ENCODE results near the gene PHACTR2. TPM values are rescaled to one million over a fixed set of nuclear protein-coding genes. Genes with fewer than 3 reads are reported as not detected.

PHACTR2 gene
- total and polyA plus RNA-seq, 4 donors: 4.0 to 23.8 (median 15.0) TPM

DNA sequence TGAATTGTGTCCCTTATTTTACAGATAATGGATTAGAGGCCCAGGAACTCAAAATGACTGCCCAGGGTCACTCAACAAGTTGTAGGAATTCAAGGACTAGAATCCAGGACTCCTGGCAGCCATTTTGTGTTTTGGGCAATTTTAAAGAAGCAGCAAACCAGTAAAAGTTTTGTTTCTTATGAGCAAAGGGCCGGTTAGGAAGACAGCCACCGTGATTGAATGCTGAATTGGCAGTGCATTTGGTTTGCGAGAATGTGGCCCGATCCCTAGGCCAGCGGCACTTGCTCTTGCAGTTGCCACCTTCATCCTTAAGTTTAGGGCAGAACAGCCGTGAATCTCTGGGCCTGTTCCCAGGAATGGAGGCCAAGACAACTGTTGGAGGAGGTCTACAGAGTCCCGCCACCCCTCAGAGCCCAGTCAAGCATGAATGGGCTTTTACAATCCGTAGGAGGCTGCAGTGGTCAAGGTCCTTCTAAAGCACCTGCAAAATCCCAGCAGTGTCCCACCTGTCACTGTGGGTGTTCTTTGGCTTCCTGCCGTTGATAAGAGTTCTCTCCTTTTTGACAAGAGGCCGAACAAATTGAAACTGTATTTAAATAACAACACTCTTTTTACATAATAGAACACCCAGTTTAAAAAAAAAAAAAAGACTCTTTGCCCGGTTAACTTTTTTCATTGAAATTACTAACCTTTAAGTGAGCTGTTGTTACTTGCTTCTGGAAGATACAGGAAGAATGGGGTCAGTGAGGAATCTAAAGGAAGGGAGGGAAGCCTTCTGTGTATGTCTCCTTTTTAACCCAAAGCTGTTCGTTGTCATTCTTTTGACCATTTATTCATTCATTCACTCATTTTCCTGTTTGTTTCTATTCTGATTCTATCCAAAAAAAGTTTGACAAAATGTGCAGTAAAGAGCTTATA is 68.7 kb downstream of the PHACTR2 start:
- no peak for DNase-seq (ENCODE audit: low spot score)
- 84% methylated on average over 12 of the region's 12 CpGs for WGBS
- Histone ChIP-seq H3K9me3 (ENCODE audit: control insufficient read depth in 4 of 4, low read length in 3 of 4) (no peaks in the 10 kb centered on the region), H3K36me3 (ENCODE audit: control insufficient read depth in 4 of 4, insufficient read depth in 3 of 4, low read depth in 1 of 4, low read length in 3 of 4) (no peaks in the 10 kb centered on the region), H3K9ac (ENCODE audit: low read depth in 1 of 2, low read length in 2 of 2) (no peak overlapping the region), H3K27ac (ENCODE audit: low read depth in 1 of 2, low read length in 2 of 2) (no peak overlapping the region), H3K4me1 (ENCODE audit: control insufficient read depth in 4 of 4, insufficient read depth in 4 of 4, low read length in 3 of 4) (peaks cover 0 to 3% (median 1%) of the 10 kb centered on the region in 4 donors), H3K4me3 (ENCODE audit: low read depth in 1 of 3, low read length in 3 of 3) (no peak overlapping the region), H3K27me3 (ENCODE audit: control insufficient read depth in 4 of 4, insufficient read depth in 4 of 4, low read length in 3 of 4) (no peaks in the 10 kb centered on the region)
- TF ChIP-seq RAD21 (IDR thresholded peaks at IDR 0.05) (no peak), HNF4G (IDR thresholded peaks at IDR 0.05) (no peak), EGR1 (IDR thresholded peaks at IDR 0.05; ENCODE audit: low read depth in 2 of 2) (no peak), TAF1 (conservative IDR thresholded peaks at IDR 0.05) (no peak), HNF4A (conservative IDR thresholded peaks at IDR 0.05) (no peak), FOXA1 (IDR thresholded peaks at IDR 0.05) (no peak), FOXA2 (IDR thresholded peaks at IDR 0.05) (no peak), YY1 (IDR thresholded peaks at IDR 0.05) (no peak), GABPA (IDR thresholded peaks at IDR 0.05 in 1 of 2, conservative IDR thresholded peaks at IDR 0.05 in 1 of 2) (no peak), RXRA (IDR thresholded peaks at IDR 0.05) (no peak), SP1 (IDR thresholded peaks at IDR 0.05) (no peak)
- TF ChIP-seq, protein P1, sequence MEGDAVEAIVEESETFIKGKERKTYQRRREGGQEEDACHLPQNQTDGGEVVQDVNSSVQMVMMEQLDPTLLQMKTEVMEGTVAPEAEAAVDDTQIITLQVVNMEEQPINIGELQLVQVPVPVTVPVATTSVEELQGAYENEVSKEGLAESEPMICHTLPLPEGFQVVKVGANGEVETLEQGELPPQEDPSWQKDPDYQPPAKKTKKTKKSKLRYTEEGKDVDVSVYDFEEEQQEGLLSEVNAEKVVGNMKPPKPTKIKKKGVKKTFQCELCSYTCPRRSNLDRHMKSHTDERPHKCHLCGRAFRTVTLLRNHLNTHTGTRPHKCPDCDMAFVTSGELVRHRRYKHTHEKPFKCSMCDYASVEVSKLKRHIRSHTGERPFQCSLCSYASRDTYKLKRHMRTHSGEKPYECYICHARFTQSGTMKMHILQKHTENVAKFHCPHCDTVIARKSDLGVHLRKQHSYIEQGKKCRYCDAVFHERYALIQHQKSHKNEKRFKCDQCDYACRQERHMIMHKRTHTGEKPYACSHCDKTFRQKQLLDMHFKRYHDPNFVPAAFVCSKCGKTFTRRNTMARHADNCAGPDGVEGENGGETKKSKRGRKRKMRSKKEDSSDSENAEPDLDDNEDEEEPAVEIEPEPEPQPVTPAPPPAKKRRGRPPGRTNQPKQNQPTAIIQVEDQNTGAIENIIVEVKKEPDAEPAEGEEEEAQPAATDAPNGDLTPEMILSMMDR (IDR thresholded peaks at IDR 0.05; ENCODE audit: low read depth, low read length, missing input control): no peak
- TF ChIP-seq, protein P2, sequence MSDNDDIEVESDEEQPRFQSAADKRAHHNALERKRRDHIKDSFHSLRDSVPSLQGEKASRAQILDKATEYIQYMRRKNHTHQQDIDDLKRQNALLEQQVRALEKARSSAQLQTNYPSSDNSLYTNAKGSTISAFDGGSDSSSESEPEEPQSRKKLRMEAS (IDR thresholded peaks at IDR 0.05): no peak
- TF ChIP-seq, protein P3, sequence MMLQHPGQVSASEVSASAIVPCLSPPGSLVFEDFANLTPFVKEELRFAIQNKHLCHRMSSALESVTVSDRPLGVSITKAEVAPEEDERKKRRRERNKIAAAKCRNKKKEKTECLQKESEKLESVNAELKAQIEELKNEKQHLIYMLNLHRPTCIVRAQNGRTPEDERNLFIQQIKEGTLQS (IDR thresholded peaks at IDR 0.05): no peak
- TF ChIP-seq, protein P4, sequence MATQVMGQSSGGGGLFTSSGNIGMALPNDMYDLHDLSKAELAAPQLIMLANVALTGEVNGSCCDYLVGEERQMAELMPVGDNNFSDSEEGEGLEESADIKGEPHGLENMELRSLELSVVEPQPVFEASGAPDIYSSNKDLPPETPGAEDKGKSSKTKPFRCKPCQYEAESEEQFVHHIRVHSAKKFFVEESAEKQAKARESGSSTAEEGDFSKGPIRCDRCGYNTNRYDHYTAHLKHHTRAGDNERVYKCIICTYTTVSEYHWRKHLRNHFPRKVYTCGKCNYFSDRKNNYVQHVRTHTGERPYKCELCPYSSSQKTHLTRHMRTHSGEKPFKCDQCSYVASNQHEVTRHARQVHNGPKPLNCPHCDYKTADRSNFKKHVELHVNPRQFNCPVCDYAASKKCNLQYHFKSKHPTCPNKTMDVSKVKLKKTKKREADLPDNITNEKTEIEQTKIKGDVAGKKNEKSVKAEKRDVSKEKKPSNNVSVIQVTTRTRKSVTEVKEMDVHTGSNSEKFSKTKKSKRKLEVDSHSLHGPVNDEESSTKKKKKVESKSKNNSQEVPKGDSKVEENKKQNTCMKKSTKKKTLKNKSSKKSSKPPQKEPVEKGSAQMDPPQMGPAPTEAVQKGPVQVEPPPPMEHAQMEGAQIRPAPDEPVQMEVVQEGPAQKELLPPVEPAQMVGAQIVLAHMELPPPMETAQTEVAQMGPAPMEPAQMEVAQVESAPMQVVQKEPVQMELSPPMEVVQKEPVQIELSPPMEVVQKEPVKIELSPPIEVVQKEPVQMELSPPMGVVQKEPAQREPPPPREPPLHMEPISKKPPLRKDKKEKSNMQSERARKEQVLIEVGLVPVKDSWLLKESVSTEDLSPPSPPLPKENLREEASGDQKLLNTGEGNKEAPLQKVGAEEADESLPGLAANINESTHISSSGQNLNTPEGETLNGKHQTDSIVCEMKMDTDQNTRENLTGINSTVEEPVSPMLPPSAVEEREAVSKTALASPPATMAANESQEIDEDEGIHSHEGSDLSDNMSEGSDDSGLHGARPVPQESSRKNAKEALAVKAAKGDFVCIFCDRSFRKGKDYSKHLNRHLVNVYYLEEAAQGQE (IDR thresholded peaks at IDR 0.05): no peak
- TF ChIP-seq, protein P5, sequence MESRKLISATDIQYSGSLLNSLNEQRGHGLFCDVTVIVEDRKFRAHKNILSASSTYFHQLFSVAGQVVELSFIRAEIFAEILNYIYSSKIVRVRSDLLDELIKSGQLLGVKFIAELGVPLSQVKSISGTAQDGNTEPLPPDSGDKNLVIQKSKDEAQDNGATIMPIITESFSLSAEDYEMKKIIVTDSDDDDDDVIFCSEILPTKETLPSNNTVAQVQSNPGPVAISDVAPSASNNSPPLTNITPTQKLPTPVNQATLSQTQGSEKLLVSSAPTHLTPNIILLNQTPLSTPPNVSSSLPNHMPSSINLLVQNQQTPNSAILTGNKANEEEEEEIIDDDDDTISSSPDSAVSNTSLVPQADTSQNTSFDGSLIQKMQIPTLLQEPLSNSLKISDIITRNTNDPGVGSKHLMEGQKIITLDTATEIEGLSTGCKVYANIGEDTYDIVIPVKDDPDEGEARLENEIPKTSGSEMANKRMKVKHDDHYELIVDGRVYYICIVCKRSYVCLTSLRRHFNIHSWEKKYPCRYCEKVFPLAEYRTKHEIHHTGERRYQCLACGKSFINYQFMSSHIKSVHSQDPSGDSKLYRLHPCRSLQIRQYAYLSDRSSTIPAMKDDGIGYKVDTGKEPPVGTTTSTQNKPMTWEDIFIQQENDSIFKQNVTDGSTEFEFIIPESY (IDR thresholded peaks at IDR 0.05): no peak
